ENCODE results near the gene BCAR1. TPM values are rescaled to one million over a fixed set of nuclear protein-coding genes. Genes with fewer than 3 reads are reported as not detected.

BCAR1 gene
- total RNA-seq, 2 donors from 2014 or later, result not detected

- ATAC-seq, result no peak
- no peaks in the 10 kb centered on the region for H3K9me3 Mint-ChIP-seq
- no peaks in the 10 kb centered on the region for H3K4me1 Mint-ChIP-seq (ENCODE audit: low read depth in 2 of 2)
- peaks cover 25 to 38% of the 10 kb centered on the region in 2 donors for H3K27me3 Mint-ChIP-seq
- H3K4me3 Mint-ChIP-seq, result no peak overlapping the region
- no peak overlapping the region for H3K27ac Mint-ChIP-seq
- no peak for DNase-seq (ENCODE audit: low spot score)
- no peaks in the 10 kb centered on the region for H3K36me3 Mint-ChIP-seq
Measured at GRCh38 chr16:75256059-75256571, 4.7 kb upstream of the BCAR1 start.

GRCh38 chr16:75254359-75254837 lies 3.0 kb upstream of the BCAR1 start:
- no peaks in the 10 kb centered on the region for H3K9me3 Mint-ChIP-seq
- no peaks in the 10 kb centered on the region for H3K4me1 Mint-ChIP-seq (ENCODE audit: low read depth in 2 of 2)
- DNase-seq (ENCODE audit: low spot score), result no peak
- ATAC-seq, result no peak
- H3K27me3 Mint-ChIP-seq, result peaks cover 17 to 34% of the 10 kb centered on the region in 2 donors
- no peak overlapping the region for H3K4me3 Mint-ChIP-seq
- no peaks in the 10 kb centered on the region for H3K36me3 Mint-ChIP-seq
- H3K27ac Mint-ChIP-seq, result no peak overlapping the region

- Mint-ChIP-seq H3K27ac (no peak overlapping the region), H3K36me3 (no peaks in the 10 kb centered on the region), H3K27me3 (peaks cover 19 to 30% of the 10 kb centered on the region in 2 donors), H3K4me1 (ENCODE audit: low read depth in 2 of 2) (no peaks in the 10 kb centered on the region), H3K9me3 (no peaks in the 10 kb centered on the region), H3K4me3 (no peak overlapping the region)
- DNase-seq (ENCODE audit: low spot score) (no peak), ATAC-seq (no peak)
Measured at GRCh38 chr16:75252946-75253911, 1.8 kb upstream of the BCAR1 start.

GRCh38 chr16:75252049-75252864 lies 833 bp upstream of the BCAR1 start:
- Mint-ChIP-seq H3K27ac (no peak overlapping the region), H3K36me3 (no peaks in the 10 kb centered on the region), H3K27me3 (peaks cover 24 to 34% of the 10 kb centered on the region in 2 donors), H3K4me3 (no peak overlapping the region), H3K9me3 (no peaks in the 10 kb centered on the region), H3K4me1 (ENCODE audit: low read depth in 2 of 2) (no peaks in the 10 kb centered on the region)
- DNase-seq (ENCODE audit: low spot score) (no peak), ATAC-seq (no peak)

- no peak overlapping the region for H3K27ac Mint-ChIP-seq
- no peak overlapping the region for H3K4me3 Mint-ChIP-seq
- DNase-seq (ENCODE audit: low spot score) (no peak), ATAC-seq (no peak)
- H3K27me3 Mint-ChIP-seq, result peaks cover 24 to 44% of the 10 kb centered on the region in 2 donors
- H3K36me3 Mint-ChIP-seq, result no peaks in the 10 kb centered on the region
- no peaks in the 10 kb centered on the region for H3K4me1 Mint-ChIP-seq (ENCODE audit: low read depth in 2 of 2)
- no peaks in the 10 kb centered on the region for H3K9me3 Mint-ChIP-seq
Measured at GRCh38 chr16:75250809-75251279, 580 bp downstream of the BCAR1 start.

- Mint-ChIP-seq H3K27ac (no peak overlapping the region), H3K27me3 (peaks cover 24 to 47% of the 10 kb centered on the region in 2 donors), H3K4me3 (no peak overlapping the region), H3K4me1 (ENCODE audit: low read depth in 2 of 2) (no peaks in the 10 kb centered on the region), H3K9me3 (no peaks in the 10 kb centered on the region), H3K36me3 (no peaks in the 10 kb centered on the region)
- DNase-seq (ENCODE audit: low spot score) (no peak), ATAC-seq (no peak)
Measured at GRCh38 chr16:75250089-75250808, 1.2 kb downstream of the BCAR1 start.

GRCh38 chr16:75249441-75249840 lies 2.0 kb downstream of the BCAR1 start:
- Mint-ChIP-seq H3K9me3 (no peaks in the 10 kb centered on the region), H3K27ac (no peak overlapping the region), H3K27me3 (peaks cover 17 to 46% of the 10 kb centered on the region in 2 donors), H3K36me3 (no peaks in the 10 kb centered on the region), H3K4me1 (ENCODE audit: low read depth in 2 of 2) (peaks cover 0 to 5% of the 10 kb centered on the region in 2 donors), H3K4me3 (no peak overlapping the region)
- ATAC-seq (no peak), DNase-seq (ENCODE audit: low spot score) (no peak)

- Mint-ChIP-seq H3K4me1 (ENCODE audit: low read depth in 2 of 2) (peaks cover 0 to 5% of the 10 kb centered on the region in 2 donors), H3K4me3 (no peak overlapping the region), H3K36me3 (no peaks in the 10 kb centered on the region), H3K9me3 (no peaks in the 10 kb centered on the region), H3K27ac (no peak overlapping the region), H3K27me3 (peaks cover 14 to 48% of the 10 kb centered on the region in 2 donors)
- DNase-seq (ENCODE audit: low spot score) (no peak), ATAC-seq (no peak)
Measured at GRCh38 chr16:75248536-75249380, 2.7 kb downstream of the BCAR1 start.

- H3K27ac Mint-ChIP-seq, result no peak overlapping the region
- no peaks in the 10 kb centered on the region for H3K36me3 Mint-ChIP-seq
- H3K9me3 Mint-ChIP-seq, result no peaks in the 10 kb centered on the region
- peaks cover 14 to 48% of the 10 kb centered on the region in 2 donors for H3K27me3 Mint-ChIP-seq
- DNase-seq (ENCODE audit: low spot score) (no peak), ATAC-seq (no peak)
- H3K4me1 Mint-ChIP-seq (ENCODE audit: low read depth in 2 of 2), result peaks cover 0 to 5% of the 10 kb centered on the region in 2 donors
- H3K4me3 Mint-ChIP-seq, result no peak overlapping the region
Measured at GRCh38 chr16:75248142-75248535, 3.3 kb downstream of the BCAR1 start.

DNA sequence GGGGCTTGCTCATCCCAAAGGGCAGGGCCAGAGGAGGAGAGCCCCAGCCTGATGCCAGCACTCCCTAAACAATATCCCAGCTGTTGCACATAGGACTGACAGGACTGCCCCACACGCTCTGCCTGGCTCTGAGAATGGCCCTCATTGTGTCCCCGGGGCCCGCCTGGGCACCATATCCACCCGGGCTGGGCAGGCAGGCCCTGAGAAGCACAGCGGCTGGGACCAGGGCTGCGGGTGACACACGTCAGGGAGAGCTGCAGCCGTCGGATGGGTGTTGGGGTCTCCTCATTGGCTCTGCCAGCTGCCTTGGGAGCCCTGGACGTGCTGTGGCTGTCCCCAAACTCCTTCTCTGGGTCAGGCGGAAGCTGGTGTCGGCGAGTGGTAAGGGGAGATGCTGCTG lies 4.2 kb downstream of the BCAR1 start:
- no peak for DNase-seq (ENCODE audit: low spot score)
- Mint-ChIP-seq H3K4me1 (ENCODE audit: low read depth in 2 of 2) (peaks cover 0 to 5% of the 10 kb centered on the region in 2 donors), H3K27ac (no peak overlapping the region), H3K27me3 (peaks cover 14 to 43% of the 10 kb centered on the region in 2 donors), H3K4me3 (no peak overlapping the region), H3K36me3 (no peaks in the 10 kb centered on the region), H3K9me3 (no peaks in the 10 kb centered on the region)
- ATAC-seq, result no peak

- Mint-ChIP-seq H3K9me3 (no peaks in the 10 kb centered on the region), H3K27ac (no peak overlapping the region)
- no peak for ATAC-seq
Measured at GRCh38 chr16:75246504-75247205, 4.8 kb downstream of the BCAR1 start.

More at GRCh38 chr16:75246504-75247205, 4.8 kb downstream of the BCAR1 start:
- Mint-ChIP-seq H3K4me3 (no peak overlapping the region), H3K4me1 (ENCODE audit: low read depth in 2 of 2) (peaks cover 0 to 5% of the 10 kb centered on the region in 2 donors), H3K36me3 (no peaks in the 10 kb centered on the region), H3K27me3 (peaks cover 14 to 39% of the 10 kb centered on the region in 2 donors)
- DNase-seq (ENCODE audit: low spot score), result no peak

All from natural killer cell treated with Interleukin-12 subunit alpha and Interleukin-12 subunit beta and Interleukin-15 and Interleukin-18, amount 100 ng/mL, for 72 hours (primary cell).